COLO829 (cell line): ENCODE data around the gene TBXAS1.

Experiments used
- DNase-seq: peaks from one replicate; pipeline ENCODE4 v3.0.0; 2012; ENCODE audit warnings: low spot score

The TBXAS1 gene

GRCh38 chr7:139829025-139829774 is at the start of gene TBXAS1:
Gene TBXAS1, plus strand, starts transcription at chr7:139829264. Its CDS starts 127 bp downstream, at chr7:139829391.
- peak; percentile 91 for DNase-seq

GRCh38 chr7:139782932-139783331 is 46.1 kb upstream of the TBXAS1 start:
- DNase-seq, result no peak

- no peak for DNase-seq
These were observed 45.2 kb upstream of the TBXAS1 start for GRCh38 chr7:139783647-139784385.

- DNase-seq, result no peak
These were observed 44.4 kb upstream of the TBXAS1 start for GRCh38 chr7:139784648-139785047.

GRCh38 chr7:139791316-139791715 is 37.7 kb upstream of the TBXAS1 start:
- DNase-seq, result no peak

- DNase-seq, result no peak
These were observed 31.5 kb upstream of the TBXAS1 start for GRCh38 chr7:139797607-139798006.

GRCh38 chr7:139798221-139798620 is 30.8 kb upstream of the TBXAS1 start:
- DNase-seq, result no peak

GRCh38 chr7:139798892-139799291 is 30.2 kb upstream of the TBXAS1 start:
- DNase-seq, result no peak

GRCh38 chr7:139799586-139799985 is 29.5 kb upstream of the TBXAS1 start:
- DNase-seq, result no peak

- DNase-seq, result no peak
These were observed 24.5 kb upstream of the TBXAS1 start for GRCh38 chr7:139804571-139804970.

- no peak for DNase-seq
These were observed 22.1 kb upstream of the TBXAS1 start for GRCh38 chr7:139807009-139807408.

- DNase-seq, result no peak
These were observed 20.6 kb upstream of the TBXAS1 start for GRCh38 chr7:139808427-139808826.

- DNase-seq, result no peak
These were observed 20.1 kb upstream of the TBXAS1 start for GRCh38 chr7:139808846-139809442.

- DNase-seq, result no peak
These were observed 18.0 kb upstream of the TBXAS1 start for GRCh38 chr7:139811066-139811465.

GRCh38 chr7:139813151-139813550 is 15.9 kb upstream of the TBXAS1 start:
- DNase-seq, result no peak

GRCh38 chr7:139813689-139814088 is 15.4 kb upstream of the TBXAS1 start:
- no peak for DNase-seq

GRCh38 chr7:139817249-139817648 is 11.8 kb upstream of the TBXAS1 start:
- DNase-seq, result no peak

GRCh38 chr7:139820089-139820488 is 9.0 kb upstream of the TBXAS1 start:
- DNase-seq, result no peak

- DNase-seq, result no peak
These were observed 7.5 kb upstream of the TBXAS1 start for GRCh38 chr7:139821349-139822105.

- DNase-seq, result no peak
These were observed 6.2 kb upstream of the TBXAS1 start for GRCh38 chr7:139822855-139823254.

GRCh38 chr7:139823959-139824521 is 5.0 kb upstream of the TBXAS1 start:
- DNase-seq, result no peak
